HG02623 (cell line): ENCODE data around the gene LIMS2.

ENCODE experiments used
- ATAC-seq: cut with Tn5 transposase; IDR thresholded peaks from one replicate; pipeline ENCODE4 v1.9.1; 2021; ENCODE audit warnings: moderate library complexity; ENCODE audit not compliant: unreplicated experiment

LIMS2 gene

DNA sequence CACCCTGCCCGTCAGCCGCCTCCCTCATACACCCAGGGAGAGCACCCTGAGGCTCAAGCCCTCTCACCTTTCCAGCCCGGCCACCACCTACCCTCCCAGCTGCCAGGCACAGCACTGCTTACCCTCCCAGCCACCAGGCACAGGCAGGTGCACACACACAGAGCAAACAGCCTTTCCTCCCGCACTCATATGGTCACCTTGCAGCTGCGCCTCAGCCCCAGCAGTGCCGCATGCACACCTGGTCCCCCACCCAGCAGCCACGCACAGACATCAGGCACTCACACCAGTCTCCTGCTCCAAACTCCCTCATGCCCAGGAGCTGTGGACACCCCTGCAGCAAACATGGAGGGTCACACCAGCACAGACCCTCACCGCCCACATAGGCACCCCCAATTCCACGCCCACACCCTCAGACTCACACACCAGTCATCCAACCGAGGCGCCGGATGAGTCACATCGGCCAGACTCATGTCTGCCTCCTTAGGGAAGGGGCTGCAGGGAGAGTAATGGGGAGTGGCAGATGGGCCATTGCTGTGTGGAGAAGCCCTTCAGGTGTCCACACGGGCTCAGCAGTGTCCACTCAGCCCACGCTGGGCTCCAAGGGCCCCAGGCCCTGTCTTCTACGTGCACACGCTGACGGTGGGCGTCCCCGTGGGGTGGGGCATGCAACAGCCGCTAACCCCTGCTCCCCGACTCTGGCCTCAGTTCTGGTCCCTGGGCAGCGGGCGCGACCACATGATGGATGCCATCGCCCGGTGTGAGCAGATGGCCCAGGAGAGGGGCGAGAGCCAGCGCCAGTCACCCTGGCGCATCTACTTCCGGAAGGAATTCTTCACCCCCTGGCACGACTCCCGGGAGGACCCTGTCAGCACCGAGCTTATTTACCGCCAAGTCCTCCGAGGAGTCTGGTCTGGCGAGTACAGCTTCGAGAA is 51.7 kb downstream of the LIMS2 start:
- ATAC-seq, result no peak

DNA sequence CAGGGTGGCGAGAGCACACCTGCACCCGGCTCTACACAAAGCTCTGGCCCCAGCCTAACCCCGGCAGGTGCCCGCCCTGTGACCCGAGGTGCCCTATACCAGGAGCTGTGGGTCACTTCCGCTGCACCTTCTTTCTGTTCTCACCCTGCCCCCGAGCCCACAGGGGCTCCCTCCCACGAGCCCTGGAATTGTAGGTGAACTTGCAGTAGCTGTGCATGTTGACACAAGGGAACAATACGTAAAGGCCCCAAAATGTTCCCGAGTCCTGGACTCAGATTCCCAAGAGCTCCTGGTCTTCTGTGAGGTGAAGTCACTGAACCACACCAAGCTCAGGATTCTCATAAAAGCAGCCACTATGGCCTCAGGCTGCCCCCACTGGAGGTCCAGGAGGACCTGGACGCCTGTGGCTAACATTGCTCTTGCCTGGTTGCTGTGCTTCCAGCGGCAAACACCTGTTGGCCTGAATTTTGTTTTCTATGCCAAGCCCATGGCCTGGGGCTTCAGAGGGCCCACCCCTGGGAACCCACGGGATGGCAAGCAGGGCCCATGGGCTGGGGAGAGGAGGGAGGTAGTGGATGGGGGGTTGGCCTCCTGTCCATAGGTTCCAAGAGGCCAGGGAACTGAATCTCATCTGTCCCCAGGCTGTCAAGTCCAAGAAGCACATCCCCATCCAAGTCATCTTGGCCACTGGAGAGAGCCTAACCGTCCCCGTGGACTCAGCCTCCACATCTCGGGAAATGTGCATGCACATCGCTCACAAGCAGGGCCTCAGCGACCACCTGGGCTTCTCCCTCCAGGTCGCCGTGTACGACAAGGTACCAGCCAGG is 52.6 kb downstream of the LIMS2 start:
- ATAC-seq, result no peak

DNA sequence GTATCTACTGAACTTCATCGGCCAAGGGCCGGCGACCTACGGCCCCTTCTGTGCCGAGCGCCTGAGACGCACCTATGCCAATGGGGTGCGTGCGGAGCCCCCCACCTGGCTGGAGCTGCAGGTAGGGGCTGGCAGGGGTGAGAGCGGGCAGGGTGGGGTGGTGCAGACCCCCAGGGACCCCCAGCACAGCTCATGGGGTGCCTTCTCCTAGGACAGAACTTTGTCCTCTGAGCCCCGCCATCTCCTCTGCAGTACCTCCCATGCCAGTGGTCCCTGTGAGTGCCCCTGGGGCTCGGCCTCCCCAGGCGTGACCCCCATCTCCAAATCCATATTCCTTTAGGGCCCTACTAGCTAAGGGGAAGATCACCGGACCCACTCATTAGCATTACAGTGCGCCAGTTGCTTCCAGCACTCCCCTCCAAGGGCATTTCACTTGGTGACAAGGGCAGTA is 53.3 kb downstream of the LIMS2 start:
- no peak for ATAC-seq

DNA sequence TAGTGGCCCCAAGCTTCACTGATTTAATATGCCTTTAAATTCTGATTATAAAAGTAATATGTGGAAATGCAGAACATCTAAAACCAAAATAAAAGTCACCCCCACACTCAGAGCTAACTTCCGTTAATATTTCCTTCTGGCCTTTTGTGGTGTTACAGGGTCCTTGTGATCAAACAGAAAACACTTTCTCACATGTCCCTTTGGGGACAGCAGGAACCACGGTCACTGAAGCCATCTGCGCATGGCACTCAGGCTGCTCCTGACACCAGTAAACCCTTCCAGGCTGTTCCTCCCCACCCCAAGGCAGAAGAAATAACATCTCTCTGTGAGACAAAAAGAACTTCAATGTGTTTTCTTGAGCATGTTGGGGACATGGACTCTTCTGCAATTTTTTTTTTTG is 54.5 kb downstream of the LIMS2 start:
- ATAC-seq, result no peak

DNA sequence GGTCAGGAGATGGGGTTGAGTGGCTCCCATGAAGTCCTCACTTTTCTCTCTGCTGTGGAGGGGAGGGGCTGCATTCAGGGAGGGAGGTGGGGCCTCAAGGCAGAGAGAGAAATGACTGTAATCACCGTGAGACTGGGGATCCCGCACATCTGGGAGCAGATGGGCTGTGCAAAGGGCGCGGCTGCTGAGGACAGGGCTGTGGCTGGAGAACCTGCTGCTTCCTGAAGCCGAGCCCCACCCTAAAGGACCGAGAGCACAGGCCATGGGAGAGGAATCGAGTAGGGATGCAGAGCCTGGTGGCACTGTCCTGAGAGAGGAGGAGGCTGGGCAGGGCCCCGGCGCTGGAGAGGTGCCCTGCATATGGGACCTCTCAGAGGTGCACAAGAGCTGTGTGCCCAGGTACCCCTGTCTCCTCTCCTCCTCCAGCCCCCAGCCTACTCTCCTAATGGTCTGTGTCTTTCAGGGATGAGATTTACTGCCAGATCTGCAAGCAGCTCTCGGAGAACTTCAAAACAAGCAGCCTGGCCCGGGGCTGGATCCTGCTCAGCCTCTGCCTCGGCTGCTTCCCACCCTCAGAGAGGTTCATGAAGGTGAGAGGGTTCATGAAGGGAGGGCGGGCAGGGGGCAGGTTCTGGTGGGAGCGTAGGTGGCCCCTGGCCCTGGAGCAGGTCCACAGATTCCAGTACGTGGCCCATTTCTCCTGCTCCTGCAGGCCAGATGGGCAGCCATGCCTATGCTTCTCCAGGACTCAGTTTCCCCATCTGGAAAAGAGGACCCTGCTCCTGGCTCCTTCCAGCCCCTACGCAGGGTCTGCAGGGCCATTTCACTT is 55.2 kb downstream of the LIMS2 start:
- ATAC-seq, result no peak

DNA sequence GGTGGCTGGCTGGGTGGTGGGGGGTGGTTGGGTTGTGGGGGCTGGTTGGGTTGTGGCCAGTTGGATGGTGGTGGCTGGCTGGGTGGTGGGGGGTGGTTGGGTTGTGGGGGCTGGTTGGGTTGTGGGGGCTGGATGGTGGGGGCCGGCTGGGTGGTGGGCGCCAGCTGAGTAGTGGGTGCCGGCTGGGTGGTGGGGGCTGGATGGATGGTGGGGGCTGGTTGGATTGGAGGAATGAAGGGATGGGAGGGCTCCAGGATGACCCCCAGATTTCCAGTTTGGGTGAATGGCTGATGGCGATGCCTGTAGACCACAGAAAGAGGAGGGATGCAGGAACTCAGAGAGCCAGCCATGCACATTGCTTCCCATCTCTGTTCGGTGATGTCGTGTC is 56.1 kb downstream of the LIMS2 start:
- no peak for ATAC-seq

DNA sequence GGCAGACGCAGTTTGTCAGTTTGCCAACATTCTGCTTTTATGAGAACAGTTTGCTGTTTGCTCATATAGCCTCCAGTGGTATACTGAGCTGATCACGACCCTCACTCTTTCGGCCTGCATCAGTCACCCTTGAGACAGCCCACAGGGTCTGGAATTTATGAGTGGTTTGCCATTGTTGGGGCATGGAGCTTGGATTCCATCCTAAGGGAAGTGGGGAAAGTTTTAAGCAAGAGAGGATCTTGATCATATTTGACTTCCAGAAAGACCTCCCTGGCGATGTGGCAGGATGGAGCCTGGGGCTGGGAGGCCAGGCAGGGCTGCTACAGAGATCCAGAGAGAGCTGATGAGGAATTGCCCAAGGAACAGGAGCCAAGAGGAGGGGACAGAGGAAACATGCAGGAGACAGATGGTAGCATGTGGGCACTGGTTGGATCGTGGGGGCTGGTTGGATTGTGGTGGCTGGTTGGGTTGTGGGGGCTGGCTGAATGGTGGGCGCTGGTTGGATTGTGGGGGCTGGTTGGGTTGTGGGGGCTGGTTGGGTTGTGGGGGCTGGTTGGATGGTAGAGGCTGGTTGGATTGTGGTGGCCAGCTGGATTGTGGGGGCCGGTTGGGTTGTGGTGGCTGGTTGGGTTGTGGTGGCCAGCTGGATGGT is 56.7 kb downstream of the LIMS2 start:
- no peak for ATAC-seq

DNA sequence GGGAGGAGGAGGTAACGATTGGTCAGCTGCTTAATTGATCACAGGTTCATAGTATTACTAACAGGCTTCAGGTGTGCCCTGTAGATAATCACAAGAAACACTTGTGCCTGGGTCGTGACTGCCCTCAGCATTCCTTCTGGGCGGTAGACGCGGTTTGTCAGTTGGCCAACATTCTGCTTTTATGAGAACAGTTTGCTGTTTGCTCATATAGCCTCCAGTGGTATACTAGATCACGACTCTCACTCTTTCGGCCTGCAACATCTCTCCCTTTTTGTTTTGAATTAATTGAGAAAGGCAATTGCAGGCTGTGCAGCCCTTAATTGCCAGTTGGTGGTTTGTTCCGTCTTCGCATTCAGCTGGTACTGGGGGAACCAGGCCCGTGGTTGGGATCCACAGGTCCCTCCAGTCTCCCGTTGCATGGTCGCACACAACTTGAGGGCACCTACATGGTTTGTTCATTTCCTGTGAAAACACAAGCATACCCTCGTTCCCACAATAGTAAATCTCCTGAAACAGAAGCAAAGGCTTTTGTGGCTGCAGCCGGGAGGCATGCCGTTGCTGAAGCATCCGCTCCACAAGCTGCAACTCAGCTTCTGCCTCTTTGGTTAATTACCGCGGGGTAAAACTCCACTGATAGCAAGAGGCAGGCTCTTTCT is 59.7 kb downstream of the LIMS2 start:
- ATAC-seq, result no peak

DNA sequence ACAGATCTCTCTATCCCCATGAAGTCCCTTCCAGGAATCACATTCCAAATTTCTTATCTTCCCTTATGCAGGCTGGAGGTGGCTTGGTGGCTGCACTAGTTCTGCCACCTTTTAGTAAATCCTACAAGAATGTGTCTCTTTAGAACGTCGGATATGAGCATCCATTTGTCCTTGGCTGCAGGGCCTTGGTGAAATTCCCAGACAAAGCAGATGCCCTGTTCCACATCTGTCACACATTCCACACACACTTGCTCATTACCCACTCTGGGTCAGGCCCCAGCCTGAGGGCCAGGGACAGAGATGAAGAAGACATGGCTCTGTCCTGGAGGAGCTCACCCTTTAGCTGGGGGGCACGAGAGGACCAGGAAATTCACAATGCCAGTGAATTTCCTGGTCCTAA is 60.6 kb downstream of the LIMS2 start:
- no peak for ATAC-seq

DNA sequence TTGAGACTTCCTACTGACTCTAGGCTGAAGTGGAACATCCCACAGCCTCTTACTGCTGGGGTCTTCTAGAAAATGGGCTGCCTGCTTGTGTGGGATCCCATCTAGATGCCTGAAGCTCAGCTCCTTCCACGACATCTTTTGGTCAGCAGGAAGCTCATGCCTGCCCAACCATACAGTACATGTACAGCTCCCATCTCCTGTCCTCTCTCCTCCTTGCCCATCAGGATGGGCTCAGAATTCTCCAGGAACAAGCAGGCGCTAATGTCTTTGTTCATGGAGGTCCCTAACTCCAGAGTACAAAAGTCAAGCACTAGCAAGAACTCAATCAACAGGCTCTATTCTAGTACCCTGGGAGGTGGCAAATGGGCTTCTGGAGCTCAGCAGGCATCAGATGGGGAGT is 61.1 kb downstream of the LIMS2 start:
- no peak for ATAC-seq

DNA sequence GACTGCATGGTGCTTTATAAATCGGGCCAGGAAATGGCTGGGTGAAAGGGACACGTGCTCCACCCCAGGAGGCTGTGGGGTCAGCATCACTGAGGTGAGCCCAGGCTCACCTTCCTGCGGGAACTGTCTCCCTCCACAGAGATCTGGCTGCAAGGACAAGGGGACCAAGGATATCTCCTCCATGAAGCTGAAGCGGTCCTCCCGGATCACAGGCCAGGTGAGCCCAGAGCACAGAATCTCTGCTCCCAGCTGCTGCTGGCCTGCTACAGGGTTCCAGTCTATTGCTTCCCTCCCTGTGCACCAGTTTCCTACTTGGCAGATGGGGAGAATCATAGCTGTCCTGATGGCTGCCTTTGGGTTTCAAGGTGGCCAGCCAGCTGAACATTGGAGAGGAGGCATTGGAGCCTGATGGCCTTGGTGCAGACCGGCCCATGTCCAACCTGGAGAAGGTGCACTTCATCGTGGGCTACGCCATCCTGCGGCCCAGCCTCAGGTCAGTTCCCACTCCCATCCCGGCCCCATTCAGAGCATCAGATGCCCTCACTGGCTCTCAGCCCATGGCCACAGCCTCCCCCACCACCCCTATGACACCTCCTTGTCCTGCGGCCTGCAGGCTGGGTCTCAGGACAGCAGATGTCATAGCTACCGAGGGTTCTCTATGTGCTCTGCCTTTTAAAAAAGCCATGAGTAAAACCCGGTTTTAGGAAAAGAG is 63.1 kb downstream of the LIMS2 start:
- ATAC-seq, result no peak

DNA sequence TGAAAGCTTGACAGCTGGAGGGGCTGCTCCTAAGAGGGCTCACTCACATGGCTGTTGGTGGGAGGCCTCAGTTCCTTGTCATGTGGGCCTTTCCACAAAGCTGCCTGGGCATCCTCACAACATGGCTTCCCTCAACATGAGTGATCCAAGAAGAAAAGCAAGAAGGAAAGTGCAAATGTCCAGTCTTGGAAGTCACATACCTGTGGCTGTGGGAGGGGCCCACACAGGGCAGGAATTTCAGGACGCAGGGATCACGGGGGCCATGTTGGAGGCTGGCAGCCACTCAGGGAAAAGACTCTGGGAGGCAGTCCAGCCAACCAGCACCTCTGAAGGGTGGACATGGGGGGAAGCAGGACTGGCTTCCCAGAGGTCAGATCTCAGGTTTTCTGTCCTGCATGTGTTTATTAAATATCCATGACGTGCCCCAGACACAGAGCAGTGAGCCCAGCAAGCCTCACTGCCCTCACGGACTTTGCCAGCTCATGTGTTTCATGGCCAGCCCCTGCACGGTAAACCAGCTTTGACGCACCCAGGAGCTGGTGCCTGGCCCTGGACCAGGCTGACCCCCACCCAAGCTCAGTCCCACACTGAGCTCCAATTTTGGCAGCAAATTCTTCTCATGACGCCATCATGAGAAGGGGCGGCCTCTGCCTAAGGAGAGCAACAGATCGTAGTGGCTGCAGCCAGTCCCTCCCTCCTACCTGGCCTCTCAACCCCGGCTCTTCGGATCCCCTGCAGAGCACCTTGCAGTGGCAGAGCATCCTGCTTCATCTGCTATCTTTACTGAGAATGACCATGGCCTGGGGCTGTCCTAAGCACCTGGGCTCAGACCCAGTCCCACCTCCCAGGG is 64.0 kb downstream of the LIMS2 start:
- ATAC-seq, result no peak

DNA sequence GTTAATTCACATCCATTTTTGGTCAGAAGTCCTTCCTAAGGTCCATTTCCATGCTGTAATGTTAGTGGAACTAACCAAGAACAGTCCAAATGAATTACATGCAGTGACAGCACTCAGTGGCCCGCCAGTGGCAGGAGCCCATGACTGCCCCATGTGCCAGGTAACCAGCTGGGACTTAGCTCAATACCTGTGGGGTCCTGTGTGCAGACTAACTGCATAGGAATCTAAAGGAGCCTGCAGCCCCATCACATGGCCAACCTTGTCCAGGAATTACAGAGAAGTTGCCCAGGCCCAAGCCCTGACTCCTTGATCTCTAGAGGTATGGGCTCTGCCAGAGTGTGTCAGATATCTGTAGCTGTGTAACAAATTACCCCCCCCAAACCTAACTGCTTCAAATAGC is 64.8 kb downstream of the LIMS2 start:
- ATAC-seq, result no peak

DNA sequence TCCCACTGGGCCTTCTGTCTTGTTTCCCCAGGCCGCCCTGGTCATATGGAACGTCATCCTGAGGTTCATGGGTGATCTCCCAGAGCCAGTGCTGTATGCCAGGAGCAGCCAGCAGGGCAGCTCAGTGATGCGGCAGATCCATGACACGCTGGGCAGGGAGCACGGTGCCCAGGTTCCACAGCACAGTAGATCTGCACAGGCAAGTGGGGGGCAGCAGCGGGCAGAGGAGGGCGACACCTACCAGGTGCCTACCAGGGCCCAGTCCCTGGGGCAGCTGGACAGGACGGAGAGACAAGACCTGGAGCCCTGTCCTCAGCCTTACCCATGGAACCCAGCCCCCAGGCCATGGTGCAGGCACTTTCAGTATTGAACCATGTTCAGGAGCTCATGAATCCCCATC is 65.5 kb downstream of the LIMS2 start:
- ATAC-seq, result no peak

DNA sequence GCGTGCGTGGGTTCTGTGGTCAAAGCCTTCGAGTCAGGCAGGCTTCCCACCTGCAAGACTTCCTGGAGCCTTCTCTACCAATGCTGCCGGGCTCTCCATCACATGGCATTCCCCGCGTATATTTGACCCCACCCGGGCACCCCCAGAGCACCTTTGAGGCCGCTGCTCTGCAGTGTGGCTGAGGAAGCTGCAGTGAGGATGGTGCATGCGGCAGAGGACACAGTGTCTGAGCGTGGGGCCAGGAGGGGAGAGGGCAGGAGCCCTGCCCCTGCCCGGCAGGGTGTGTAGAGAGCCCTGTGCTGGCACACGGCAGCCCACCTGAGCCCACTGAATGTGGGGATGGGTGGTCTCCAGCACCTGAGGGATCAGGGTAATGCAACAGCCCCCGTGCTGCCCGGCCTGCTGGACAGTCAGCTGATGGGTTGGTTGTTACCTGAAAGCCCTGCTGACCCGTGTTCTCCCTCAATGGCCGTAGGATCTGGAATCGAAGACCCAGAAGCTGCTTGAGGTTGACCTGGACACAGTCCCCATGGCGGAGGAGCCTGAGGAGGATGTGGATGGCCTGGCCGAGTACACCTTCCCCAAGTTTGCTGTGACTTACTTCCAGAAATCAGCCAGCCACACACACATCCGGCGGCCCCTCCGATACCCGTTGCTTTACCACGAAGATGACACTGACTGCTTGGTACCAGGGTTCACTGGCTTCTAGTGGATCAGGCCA is 66.1 kb downstream of the LIMS2 start:
- ATAC-seq, result no peak

DNA sequence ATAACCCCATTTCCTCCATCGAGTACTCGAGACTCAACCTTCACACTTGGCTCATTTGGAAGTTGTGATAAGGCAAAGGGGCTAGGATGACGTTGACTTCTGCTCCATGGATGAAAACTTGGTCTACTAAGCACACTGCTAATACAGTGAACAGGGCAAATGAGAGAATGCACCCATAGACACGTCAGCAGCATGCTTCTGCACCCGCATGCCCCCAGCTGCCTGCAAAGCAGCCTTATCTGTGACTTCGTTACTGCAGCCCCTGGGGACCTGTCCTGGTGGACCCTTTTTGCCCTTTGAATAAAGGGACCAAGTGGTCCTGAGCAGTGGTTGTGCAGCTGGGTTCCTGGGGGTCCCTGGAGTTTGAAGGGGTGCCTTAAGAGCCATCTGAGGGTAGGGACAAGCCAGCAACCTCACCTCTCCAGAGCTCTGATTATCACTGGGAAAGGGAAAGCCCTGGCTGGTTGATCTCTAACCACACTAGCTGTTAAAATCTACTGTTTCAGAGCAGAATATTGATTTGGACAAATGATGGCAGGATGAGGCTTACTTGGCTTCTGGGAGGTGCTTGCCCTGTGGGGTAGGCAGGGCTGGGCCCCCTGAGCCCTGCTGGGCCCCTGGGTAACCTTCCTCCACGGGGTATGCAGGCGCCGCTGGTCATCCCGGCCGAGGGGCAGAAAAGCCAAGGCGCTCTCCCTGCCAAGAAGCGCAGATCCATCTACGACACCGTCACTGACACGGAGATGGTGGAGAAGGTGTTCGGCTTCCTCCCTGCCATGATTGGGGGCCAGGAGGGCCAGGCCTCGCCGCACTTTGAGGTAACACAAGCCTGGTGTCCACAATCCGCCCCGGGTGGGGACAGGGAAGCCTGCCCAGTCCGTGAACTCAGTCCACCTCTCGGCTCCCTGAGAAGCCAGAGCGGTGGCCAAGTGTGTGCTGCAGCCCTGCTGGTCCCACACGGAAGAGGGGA is 67.0 kb downstream of the LIMS2 start:
- ATAC-seq, result no peak

DNA sequence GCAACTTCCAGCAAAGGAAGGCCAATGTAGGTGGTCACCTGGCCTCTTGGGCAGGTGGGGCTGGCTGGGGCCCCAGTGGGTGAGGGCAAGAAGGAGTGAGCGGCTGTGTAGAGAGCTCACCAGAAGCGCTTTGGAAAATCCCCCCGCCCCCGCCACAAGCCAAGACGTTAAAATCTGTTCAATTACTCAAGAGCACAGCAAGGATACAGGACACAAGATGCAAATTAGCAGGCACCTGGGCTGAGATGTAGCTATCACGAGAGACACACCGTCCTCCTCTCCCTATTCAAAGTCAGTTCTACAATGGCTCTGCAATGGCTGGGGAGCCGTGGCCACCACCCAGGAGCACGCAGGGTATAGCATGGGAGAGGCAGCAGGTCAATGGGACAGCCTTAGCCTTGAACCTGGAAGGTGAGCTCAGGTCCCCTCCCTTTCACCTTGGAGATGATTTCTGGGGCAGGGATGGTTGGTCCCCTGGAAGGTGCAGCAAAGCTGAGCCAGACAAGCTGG is 67.9 kb downstream of the LIMS2 start:
- ATAC-seq, result no peak
